SHP77 treated with DMSO at 0.1 percent for 48 hours (cell line): Measurements from ENCODE around the gene CPNE7.
"Not testable (repeated sequence)": the region's sequence is repeated elsewhere in the genome, so short reads cannot be mapped to it uniquely, and the experiment has no call there.

Source experiments
- DNase-seq: peaks from one replicate; lab custom pipeline; 2025; lab: John Stamatoyannopoulos, UW

Gene CPNE7

DNA sequence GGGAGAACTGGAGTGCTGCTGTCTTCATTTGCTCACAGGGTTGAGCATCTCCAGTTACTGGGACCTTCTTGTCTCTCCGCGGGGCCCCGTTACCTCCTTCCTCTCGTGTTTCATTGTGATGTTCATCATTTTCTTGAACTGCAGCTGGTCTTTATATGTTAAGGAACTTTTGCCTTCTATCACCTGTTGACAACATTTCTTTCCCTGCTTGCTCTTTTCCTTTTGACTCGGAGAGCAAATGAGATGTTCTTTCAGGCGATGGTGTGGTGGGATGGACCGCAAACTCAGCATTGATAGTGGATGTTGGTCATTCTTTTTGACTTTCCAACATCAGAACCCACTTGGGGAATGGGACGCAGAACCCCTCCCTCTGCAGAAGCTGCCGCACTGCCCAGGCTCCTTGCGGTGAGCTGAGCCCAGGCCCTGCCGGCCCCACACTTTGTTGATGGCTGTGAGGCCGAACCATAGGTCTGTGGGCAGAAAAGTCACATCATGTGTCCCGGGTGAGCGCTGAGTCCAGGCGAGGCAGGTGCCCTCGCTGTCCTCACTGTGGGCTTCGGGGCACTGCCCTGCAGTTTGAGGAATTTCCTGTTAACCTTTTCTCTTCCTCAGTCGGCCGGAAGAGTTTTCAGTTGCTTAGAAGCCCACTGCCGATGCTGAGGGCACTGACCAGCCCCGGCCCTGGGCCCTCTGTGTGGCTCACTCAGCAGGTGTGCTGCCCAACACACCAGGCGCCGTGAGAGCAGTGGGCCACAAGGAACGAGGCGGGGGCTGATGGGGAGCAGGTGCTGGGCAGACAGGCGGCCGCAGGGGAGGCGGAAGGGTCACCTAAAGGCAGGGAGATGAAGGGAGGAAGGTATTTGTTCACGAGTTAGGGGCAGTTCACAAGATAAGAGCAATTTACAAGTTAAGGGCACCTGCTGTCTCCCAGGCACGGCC is 7.6 kb upstream of the CPNE7 start:
- no peak for DNase-seq

DNA sequence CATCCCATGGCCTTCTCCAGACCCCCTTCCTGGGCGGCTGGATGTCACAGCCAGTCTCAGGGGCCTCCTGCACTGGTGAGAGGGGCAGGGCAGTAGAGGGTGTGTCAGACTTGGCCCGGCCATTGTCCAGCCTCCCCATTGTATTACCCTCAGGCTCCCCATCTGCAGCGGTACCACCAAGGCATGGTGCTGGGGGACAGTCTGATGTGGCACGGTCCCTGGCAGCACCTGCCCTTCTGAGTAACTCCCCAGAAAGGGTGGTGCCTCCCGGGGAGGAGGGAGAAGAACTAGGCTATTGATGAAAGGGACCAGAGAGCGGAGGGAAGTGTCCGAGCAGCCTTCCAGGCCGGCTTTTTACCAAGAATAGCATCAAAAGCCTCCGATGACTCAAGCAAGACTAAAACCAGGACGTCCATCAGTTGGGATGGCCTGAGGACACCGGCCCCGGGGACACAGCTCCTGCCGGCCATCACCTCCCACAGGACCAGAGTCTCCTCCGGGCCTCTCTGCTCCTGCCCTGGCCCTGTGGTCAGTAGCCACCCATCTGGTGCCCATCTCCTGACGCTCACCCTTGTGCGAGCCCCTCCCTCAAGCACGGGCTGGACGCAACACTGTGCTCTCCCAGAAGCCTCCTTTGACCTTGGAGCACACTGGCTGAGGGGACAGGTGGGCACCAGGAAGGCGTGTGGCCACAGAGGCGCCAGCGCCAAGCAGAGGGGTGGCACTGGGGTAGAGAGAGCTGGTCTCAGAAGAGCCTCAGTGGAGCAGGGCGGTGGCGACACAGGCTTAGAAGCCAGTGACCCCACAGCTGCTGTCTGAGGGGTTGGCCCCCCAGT is 5.8 kb upstream of the CPNE7 start:
- no peak for DNase-seq

DNA sequence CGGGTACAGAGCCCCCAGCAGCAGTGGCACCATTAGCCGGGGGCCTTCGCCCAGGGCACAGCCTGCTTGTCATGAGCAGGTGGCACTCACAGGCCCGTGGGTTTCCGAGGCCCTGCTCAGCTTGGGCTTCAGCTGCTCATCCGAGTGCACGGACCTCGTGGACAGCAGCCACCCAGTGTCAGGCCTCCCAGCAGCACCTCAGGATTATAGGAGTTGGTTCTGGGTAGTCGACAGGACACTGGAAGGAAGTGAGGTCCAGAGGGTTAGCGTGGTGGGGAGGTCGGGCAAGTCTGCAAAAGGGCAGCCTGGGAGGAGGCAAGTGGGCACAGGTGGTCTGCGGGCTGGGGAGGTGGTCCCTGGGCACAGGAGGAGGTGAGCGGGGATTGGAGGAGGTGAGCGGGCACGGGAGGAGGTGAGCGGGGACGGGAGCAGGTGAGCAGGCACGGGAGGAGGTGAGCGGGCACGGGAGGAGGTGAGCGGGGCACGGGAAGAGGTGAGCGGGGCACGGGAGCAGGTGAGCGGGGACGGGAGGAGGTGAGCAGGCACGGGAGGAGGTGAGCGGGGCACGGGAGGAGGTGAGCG is 5.1 kb upstream of the CPNE7 start:
- DNase-seq: no peak

DNA sequence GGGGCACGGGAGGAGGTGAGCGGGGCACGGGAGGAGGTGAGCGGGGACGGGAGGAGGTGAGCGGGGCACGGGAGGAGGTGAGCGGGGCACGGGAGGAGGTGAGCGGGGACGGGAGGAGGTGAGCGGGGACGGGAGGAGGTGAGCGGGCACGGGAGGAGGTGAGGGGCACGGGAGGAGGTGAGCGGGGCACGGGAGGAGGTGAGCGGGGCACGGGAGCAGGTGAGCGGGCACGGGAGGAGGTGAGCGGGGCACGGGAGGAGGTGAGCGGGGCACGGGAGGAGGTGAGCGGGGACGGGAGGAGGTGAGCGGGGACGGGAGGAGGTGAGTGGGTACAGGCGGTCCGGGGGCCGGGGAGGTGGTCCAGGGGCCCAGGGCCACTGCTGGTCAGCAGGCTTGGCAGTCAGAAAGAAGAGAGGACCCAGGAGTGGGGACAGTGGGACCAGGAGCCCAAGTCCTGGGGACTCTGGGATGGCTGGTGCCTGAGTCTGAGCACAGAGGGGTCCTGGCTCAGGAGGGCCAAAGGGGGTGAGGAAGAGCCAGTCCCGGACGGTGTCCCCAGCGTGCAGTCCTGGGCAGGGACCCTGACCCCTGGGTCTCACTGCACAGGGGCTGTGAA is 4.5 kb upstream of the CPNE7 start:
- DNase-seq: not testable (repeated sequence)

DNA sequence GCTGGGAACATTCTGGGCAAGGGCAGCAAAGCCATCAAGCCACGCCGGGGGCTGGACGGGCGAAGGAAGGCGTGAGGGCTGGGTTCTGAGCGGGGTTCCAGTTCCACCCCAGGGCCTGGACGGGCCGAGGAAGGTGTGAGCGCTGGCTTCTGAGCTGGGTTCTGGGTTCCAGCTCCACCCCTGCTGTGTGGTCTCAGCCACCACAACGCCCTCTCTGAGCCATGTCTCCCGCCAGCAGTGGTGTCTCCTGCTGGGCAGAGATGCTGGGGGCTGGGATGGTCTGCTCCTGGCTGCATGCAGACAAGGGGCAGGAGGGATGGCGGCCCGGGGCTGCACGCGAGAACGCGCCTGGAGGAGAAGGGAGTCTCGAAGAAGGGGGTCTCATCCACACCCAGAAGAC is 3.9 kb upstream of the CPNE7 start:
- no peak for DNase-seq

DNA sequence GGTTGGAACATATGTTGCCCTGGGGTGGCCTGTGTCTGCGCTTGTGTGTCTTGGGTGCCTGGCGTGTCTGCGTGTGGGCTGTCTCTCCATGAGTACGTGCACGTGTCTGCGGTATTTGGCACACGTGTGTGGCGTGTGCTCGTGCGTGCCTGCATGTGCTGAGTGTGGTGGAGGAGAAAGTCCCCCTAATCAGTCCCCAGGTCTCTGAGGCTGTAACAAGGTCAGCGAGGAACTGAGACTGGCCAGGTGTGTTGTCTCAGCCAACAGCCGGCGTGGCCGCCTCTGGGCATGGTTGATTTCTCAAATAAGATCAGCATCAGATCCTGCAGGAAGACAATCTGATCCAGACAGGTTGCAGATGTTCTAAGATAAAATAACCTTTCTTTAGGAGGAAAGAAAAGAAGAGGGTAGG is 3.5 kb upstream of the CPNE7 start:
- no peak for DNase-seq

DNA sequence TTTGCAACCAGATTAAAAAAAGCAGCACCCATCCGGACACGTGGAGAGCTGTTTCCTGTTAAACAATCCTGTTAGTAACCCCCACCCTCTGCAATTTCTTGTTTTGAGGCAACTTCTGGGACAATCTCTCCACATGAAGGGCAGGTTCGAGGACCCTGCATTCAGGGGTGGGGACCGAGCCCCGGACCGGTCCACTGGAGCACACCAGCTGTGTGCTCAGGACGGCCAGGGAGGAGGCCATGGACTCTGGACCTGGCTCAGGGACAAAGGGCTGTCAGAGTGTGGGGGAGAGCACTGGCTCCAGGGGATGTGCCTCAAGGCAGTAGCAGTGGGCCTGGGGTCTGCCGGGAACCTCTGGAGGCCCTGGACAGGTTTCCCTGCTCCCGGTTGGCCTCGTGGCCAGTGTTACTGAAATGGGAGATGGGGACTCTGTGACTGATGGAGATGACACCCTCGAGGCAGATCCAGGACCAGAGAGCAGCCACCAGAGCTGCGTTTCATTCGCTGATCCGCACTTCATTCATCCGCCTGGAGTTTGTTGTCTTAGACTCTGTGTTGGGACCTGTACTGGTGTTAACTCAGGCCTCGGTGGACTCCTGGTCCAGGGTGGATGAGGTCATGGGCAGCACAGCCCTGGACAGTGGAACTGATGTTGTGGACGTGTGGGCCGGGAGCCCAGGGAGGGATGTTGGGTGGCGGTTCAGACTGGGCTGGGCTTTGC is 2.9 kb upstream of the CPNE7 start:
- no peak for DNase-seq

DNA sequence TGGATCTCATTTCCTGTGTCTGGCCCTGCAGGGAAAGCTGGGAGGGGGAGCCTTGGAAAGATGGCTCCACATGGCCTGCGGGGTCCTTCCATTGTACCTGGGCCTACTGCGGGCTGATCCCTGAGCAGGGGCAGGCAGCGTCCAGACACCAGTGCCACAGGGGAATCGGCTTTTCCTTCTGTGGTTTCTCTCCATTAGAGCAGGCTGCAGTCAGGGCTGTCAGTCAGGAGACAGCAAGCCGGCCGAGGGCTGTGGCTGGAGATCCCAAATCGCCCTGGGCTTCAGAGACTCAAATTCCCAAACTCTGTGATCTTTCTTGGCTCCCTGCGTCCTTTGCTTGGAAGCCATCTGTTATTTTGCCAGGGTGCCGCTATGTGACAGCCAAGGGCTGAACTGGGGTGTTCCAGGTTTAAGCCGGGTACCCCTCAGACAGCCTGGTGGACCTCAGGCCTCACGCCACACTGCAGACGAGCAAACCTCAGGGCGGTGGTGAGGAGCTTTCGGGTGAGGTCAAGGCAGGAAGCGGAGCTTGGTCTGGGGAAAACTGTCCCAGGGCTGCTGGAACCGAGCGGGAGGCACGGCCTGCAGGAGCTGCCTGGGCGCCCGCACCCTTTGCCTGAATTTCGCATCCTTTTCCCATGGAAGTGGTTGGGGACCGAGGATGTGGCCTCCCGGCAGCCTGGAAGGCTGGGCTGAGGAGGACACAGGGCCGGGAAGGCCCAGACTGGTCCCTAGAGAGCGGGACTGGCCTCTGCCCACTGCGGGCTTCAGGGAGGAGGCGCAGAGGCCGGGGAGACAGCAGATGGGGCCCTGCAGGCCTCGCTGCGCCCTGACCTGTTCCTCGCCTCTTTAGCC is 1.5 kb upstream of the CPNE7 start:
- no peak for DNase-seq

DNA sequence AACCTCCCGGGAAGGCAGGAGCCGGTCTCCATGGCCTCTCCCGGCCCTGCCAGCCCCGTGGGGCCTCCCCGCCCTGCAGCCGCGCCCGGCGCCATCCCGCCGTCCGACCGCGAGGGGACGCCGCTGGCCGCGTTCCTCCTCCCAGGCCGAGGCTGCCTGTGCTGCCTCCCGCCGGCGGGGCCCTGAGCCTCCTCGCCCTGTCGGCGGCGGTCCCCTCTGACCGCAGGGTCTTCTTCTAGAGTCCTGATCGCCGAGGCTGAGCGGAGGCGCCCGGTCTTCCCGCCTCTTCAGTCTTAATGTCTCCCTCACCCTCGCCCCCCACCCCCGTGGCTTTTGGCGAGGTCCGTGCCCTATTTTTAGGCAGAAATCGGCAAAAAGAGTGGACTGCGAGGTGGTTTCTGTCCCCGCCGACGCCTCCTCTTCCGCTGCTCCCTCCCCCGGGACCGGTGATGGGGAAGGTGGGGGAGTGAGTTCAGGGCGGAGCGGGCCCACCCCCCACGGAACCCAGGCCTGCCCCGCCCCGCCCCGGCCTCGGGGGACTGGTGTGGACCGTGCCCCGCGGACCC is 794 bp upstream of the CPNE7 start:
- no peak for DNase-seq

DNA sequence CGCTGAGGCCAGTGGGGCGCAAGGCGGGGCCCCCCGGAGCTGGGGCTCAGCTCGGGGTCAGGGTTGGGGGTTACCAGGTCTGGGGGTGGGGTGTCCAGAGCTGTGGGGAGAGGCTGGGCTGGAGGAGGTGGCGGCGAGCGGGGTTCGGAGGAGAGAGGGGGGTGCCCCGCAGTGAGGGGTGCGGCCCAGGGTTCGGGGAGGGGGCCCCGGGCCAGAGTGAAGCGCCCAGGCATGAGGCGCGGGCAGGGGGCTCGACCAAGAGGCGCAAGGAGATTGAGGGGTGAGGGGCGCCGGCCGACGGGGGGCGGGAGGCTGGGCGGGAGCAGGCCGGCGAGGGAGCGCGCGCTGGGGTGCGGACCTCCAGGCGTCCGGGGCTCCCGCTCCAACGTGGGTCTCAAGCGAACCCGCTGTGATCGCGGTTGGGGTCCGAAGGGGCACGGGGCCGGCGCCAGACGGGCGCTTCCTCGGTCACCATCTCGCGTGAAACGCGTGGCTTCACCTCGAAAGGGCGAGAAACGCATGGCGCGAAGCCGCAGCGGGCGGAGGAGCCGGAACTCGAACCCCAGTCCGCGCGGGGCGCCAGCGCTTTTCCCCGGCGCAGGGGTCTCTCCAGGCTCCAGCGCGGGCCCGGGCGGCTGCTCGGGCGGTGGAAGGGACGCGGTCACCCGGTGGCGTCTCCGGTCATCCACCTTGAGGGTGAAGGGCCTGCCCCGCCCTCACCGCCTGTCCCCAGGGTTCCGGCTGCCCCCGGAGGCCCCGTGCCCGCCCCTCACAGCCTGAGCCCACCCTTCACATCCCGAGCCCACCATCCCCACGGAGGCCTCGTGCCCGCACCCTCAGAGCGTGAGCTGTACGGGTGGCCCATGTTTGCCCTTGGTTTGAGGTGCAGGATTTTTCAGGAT is 846 bp downstream of the CPNE7 start:
- no peak for DNase-seq

DNA sequence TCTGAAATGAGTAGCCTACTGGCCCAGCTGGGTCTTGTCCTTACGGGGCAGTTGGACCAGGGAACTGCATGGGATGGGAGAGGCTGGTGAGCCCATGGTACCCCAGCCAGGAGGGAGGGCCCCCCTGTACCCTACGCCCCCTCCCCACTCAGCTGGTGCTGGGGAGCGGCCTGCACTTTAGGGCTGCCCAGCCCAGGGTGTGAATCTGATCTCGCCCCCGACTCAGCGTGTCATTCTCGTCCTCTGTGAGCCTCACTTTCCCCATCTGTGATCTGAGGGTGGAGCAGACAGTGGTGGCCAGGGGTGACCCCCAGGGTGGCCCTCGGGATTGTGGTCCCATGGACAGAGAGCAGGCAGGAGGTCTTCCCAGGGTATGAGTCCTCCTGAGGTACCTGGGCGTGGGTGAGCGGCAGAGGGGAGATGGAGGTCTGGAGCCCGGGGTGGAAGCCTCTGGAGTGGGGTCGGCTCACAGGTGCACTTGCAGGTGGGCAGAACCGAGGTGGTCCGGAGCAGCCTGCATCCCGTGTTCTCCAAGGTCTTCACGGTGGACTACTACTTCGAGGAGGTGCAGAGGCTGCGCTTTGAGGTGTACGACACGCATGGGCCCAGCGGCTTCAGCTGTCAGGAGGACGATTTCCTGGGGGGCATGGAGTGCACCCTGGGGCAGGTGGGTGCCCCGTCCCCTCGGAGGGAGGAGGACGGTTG is 1.6 kb downstream of the CPNE7 start:
- no peak for DNase-seq

DNA sequence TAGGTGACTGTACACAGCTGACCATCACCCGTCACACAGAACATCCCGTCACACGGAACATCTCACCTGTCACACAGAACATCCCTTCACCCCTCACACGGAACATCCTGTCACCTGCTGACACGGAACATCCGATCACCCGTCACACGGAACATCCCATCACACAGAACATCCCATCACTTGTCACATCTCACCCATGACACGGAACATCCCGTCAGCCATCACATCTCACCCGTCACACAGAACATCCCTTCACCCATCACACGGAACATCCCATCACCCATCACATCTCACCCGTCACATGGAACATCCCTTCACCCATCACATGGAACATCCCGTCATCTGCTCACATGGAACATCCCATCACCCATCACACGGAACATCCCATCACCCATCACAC is 3.8 kb downstream of the CPNE7 start:
- no peak for DNase-seq

DNA sequence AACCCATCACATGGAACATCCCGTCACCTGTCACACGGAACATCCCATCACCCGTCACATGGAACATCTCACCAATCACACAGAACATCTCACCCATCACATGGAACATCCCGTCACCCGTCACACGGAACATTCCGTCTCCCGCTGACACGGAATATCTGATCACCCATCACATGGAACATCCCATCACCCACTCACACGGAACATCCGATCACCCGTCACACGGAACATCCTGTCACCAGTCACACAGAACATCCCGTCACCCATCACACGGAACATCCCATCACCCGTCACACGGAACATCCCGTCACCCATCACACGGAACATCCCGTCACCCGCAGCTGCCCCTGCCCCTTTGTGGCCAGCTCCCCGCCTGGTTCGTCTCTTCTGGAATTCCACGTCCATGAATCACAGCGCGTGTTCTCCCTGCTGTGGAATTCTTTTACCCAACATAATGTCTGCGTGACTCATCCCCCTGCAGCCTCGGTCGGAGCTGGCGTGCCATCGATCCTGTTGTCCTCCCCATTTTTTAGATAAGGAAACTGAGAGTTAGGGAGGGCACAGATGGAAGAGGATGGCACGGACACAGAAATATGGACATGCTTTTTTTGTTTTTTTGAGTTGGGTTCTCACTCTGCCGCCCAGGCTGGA is 5.6 kb downstream of the CPNE7 start:
- DNase-seq: no peak

DNA sequence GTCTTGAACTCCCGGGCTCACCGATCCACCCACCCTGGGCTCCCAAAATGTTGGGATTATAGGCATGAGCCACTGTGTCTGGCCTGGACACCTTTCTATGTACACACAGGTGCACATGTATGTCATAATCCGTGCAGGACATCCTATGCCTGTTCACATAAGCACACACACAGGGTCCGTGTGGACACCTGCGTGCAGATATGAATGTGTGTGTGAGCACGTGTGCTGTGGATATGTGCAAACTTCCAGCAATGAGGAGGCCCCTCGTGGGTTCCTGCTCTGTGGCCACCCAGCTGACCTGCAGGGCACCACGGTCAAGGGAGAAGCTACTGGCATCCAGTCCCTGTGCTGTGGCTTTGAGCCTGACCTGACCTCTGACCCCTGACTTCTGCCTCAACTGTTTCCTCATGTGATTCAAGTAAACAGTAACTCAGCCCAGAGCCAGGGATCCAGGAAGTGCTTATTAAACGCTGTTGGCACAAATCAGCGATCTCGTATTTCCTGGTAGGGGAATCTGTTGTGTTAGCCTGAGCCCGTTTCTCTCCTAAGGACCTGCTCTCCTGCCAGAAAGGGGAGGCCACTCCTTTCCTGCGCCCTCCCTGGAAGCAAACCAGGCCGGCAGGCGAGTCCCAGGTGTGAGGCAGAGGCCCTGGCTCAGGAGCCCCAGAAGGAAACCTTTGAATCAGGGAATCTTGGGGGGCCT is 6.5 kb downstream of the CPNE7 start:
- DNase-seq: no peak

DNA sequence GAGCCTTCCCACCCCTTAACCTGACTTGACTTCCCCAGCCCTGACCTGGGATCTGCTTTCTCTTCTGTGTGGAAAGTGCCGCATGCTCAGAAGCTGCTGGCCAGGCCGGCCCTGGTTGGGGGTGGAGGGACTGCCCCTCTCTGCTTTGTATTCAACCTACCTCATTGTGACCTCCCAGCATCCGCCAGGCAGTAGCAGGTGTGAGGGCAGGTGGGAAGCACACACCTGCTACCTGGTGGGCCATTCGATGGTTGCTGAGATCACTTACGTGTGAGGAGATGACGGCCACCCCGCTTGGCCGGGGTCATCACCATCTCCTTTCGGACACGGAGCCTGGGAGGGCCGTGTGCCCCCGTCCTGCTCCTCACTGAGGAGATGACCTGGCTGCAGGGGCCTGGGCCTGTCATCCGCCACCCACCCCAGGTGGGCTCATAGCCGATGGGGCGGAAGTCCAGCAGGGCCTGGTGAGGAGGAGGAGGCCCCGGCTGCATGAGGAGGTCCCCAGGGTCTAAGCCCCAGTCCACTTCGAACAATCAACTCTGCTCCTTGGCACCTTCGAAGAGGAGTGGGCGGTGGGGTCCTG is 7.1 kb downstream of the CPNE7 start:
- no peak for DNase-seq

DNA sequence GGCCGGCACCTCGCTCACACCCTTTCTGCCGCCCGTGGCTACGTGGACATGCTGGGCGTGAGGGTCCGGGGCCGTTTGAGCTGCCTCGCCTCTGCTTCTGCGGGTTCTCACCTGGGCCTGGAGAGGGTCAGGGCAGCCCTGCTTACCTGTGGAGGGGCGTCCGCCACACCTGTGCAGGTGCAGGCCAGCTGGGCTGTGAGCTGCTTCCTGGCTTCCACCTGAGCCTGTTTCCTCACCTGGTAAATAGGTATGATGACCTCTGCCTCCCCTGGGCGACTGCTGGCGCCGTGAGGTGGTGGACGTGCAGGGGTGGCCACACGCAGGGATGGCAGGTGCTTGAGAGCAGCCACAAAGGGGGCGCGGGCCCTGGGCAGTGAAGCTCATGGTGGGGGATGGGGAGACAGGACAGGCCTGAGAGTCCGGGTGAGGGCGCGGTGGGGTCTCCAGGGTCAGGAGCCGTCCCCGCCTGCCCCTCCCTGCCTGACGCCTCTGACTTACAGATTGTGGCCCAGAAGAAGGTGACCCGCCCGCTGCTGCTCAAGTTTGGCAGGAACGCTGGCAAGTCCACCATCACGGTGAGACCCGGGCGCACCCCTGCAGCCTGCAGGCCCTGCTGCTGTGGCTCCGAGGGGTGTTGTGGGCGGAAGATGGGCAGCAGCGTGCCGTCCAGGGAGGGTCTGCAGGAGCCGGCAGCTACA is 7.8 kb downstream of the CPNE7 start:
- no peak for DNase-seq
